Stimulated activated naive CD8-positive, alpha-beta T cell treated with anti-CD3 and anti-CD28 coated beads, Interleukin-15, Interleukin-2, amounts not matched to agents 100 U/mL and 50 U/mL, for 24 hours (primary cell): ENCODE data around the gene SYT15.

Experiments
- ATAC-seq: fragments of 150-1000 bp; cut with Tn5 transposase; one replicate; pipeline ENCODE4 v1.10.0; 2021
- DNase-seq: peaks from one replicate; pipeline ENCODE4 v3.0.0; 2021

SYT15 gene

GRCh38 chr10:46544989-46545791, 33.7 kb upstream of the SYT15 start:
- no peak for ATAC-seq
- peak; percentile 8 for DNase-seq

GRCh38 chr10:46545861-46546590, 32.9 kb upstream of the SYT15 start:
- ATAC-seq (no peak), DNase-seq (peak; percentile 3)

- ATAC-seq (no peak), DNase-seq (peak; percentile 3)
These were observed 32.1 kb upstream of the SYT15 start for GRCh38 chr10:46546591-46547540.

GRCh38 chr10:46547541-46548497, 31.1 kb upstream of the SYT15 start:
- DNase-seq, result peak; percentile 2
- ATAC-seq, result no peak

GRCh38 chr10:46548498-46549090, 30.3 kb upstream of the SYT15 start:
- DNase-seq (no peak), ATAC-seq (no peak)

GRCh38 chr10:46549171-46550075, 29.5 kb upstream of the SYT15 start:
- DNase-seq (no peak), ATAC-seq (no peak)

- DNase-seq, result no peak
- no peak for ATAC-seq
These were observed 28.7 kb upstream of the SYT15 start for GRCh38 chr10:46550076-46550790.

- no peak for ATAC-seq
- DNase-seq, result no peak
These were observed 27.9 kb upstream of the SYT15 start for GRCh38 chr10:46550795-46551700.

- DNase-seq (no peak), ATAC-seq (no peak)
These were observed 27.0 kb upstream of the SYT15 start for GRCh38 chr10:46551701-46552525.

- ATAC-seq (no peak), DNase-seq (no peak)
These were observed 26.2 kb upstream of the SYT15 start for GRCh38 chr10:46552526-46553237.

GRCh38 chr10:46553238-46554049, 25.5 kb upstream of the SYT15 start:
- DNase-seq, result no peak
- ATAC-seq, result no peak

GRCh38 chr10:46554166-46554781, 24.7 kb upstream of the SYT15 start:
- no peak for DNase-seq
- ATAC-seq, result no peak

- DNase-seq (no peak), ATAC-seq (no peak)
These were observed 23.6 kb upstream of the SYT15 start for GRCh38 chr10:46555366-46555712.

GRCh38 chr10:46555713-46556514, 23.0 kb upstream of the SYT15 start:
- DNase-seq, result peak; percentile 5
- no peak for ATAC-seq
